Duodenal mucosa (tissue), 2 donors: ENCODE results near the gene DHCR24.

ENCODE experiments used
- H3K27ac ChIP-seq: one replicate; pipeline ENCODE4 v1.7.0; 2013; ENCODE audit warnings: low read depth, low read length
- H3K27me3 ChIP-seq, 2 donors: one replicate each; pipeline ENCODE4 v1.7.0; 2013; ENCODE audit warnings: low read length in 2 of 2, control low read depth in 1 of 2; ENCODE audit not compliant: insufficient read depth in 2 of 2, control insufficient read depth in 1 of 2
- H3K36me3 ChIP-seq, 2 donors: one replicate each; pipeline ENCODE4 v1.7.0; 2013; ENCODE audit warnings: low read length in 2 of 2, control low read depth in 1 of 2; ENCODE audit not compliant: insufficient read depth in 2 of 2, control insufficient read depth in 1 of 2
- H3K4me1 ChIP-seq, 2 donors: one replicate each; pipeline ENCODE4 v1.7.0; 2013; ENCODE audit warnings: low read length in 2 of 2, control low read depth in 1 of 2; ENCODE audit not compliant: insufficient read depth in 2 of 2, control insufficient read depth in 1 of 2
- H3K4me3 ChIP-seq, 2 donors: one replicate each; pipeline ENCODE4 v1.7.0; 2013; ENCODE audit warnings: low read length in 2 of 2, low read depth in 1 of 2
- H3K9ac ChIP-seq, 2 donors: one replicate each; pipeline ENCODE4 v1.7.0; 2013; ENCODE audit warnings: low read length in 2 of 2, low read depth in 1 of 2
- H3K9me3 ChIP-seq, 2 donors: one replicate each; pipeline ENCODE4 v1.7.0; 2013; ENCODE audit warnings: low read length in 2 of 2, control low read depth in 1 of 2; ENCODE audit not compliant: control insufficient read depth in 1 of 2

Gene DHCR24

GRCh38 chr1:54800041-54800898, 86.7 kb downstream of the DHCR24 start:
- Histone ChIP-seq H3K4me1 (peaks cover 66 to 75% of the 10 kb centered on the region in 2 donors), H3K4me3 (peak overlapping the region; percentile 74 to 85), H3K27ac (peak overlapping the region; percentile 80), H3K36me3 (peaks cover 0 to 3% of the 10 kb centered on the region in 2 donors), H3K9ac (peak overlapping the region; percentile 59 to 82), H3K27me3 (no peaks in the 10 kb centered on the region), H3K9me3 (no peaks in the 10 kb centered on the region)
